DND-41 (cell line): ENCODE results near the gene LRRC9.

ENCODE experiments used
- ATAC-seq: fragments of 200-7000 bp; cut with Tn5 transposase; 3 replicates; pipeline ENCODE4 v1.9.1; 2021; ENCODE audit warnings: low read depth; ENCODE audit not compliant: insufficient read depth
- DNase-seq: peaks from one replicate; pipeline ENCODE4 v3.0.0-alpha.2; 2020
- H2AFZ ChIP-seq: 2 replicates; pipeline ENCODE4 v1.6.0; 2012; ENCODE audit warnings: low read depth, low read length
- H3K27ac ChIP-seq: 2 replicates; pipeline ENCODE4 v1.5.1; 2012; ENCODE audit warnings: low read length, inconsistent platforms
- H3K27me3 ChIP-seq: fragments of 200-600 bp; sonication (generic); 2 replicates; pipeline ENCODE4 v1.6.0; 2012; ENCODE audit warnings: low read length, mild to moderate bottlenecking, inconsistent platforms; ENCODE audit not compliant: insufficient read depth, poor library complexity
- H3K36me3 ChIP-seq: 2 replicates; pipeline ENCODE4 v1.5.1; 2012; ENCODE audit warnings: low read length, inconsistent platforms; ENCODE audit not compliant: insufficient read depth
- H3K4me1 ChIP-seq: 2 replicates; pipeline ENCODE4 v1.5.1; 2012; ENCODE audit warnings: mild to moderate bottlenecking, low read length; ENCODE audit not compliant: insufficient read depth
- H3K4me2 ChIP-seq: 2 replicates; pipeline ENCODE4 v1.6.0; 2012; ENCODE audit warnings: mild to moderate bottlenecking, moderate library complexity, low read length, inconsistent platforms; ENCODE audit not compliant: insufficient read depth
- H3K4me3 ChIP-seq, 2 experiments: fragments of 200-600 bp in 1 of 2; shearing (Covaris generic) in 1 of 2; 2 replicates each; pipeline ENCODE4 v1.5.1; 2012 to 2016; ENCODE audit warnings: inconsistent platforms in 2 of 2, low read length in 2 of 2, mild to moderate bottlenecking in 2 of 2, low read depth in 1 of 2, moderate library complexity in 1 of 2
- H3K79me2 ChIP-seq: 2 replicates; pipeline ENCODE4 v1.6.0; 2012; ENCODE audit warnings: low read length, inconsistent platforms; ENCODE audit not compliant: insufficient read depth
- H3K9ac ChIP-seq: 2 replicates; pipeline ENCODE4 v1.6.0; 2012; ENCODE audit warnings: low read depth, mild to moderate bottlenecking, inconsistent platforms, low read length, moderate library complexity
- H3K9me3 ChIP-seq: 2 replicates; pipeline ENCODE4 v1.5.1; 2012; ENCODE audit warnings: low read length, moderate library complexity, mild to moderate bottlenecking, inconsistent platforms; ENCODE audit not compliant: insufficient read depth, severe bottlenecking
- H4K20me1 ChIP-seq: 2 replicates; pipeline ENCODE4 v1.6.0; 2012; ENCODE audit warnings: low read length; ENCODE audit not compliant: insufficient read depth
- EZH2 ChIP-seq: IDR thresholded peaks from 3 replicates; pipeline ENCODE4 v1.6.1; 2012; ENCODE audit warnings: borderline replicate concordance, low read depth, mild to moderate bottlenecking, moderate library complexity, low read length, inconsistent platforms; ENCODE audit not compliant: severe bottlenecking
- TF ChIP-seq, protein P1 (sequence below): IDR thresholded peaks from 2 replicates; pipeline ENCODE4 v1.5.1; 2012; ENCODE audit warnings: borderline replicate concordance, low read length, moderate library complexity, mild to moderate bottlenecking; ENCODE audit not compliant: poor library complexity, severe bottlenecking; ENCODE audit errors: extremely low read depth

Gene LRRC9

DNA sequence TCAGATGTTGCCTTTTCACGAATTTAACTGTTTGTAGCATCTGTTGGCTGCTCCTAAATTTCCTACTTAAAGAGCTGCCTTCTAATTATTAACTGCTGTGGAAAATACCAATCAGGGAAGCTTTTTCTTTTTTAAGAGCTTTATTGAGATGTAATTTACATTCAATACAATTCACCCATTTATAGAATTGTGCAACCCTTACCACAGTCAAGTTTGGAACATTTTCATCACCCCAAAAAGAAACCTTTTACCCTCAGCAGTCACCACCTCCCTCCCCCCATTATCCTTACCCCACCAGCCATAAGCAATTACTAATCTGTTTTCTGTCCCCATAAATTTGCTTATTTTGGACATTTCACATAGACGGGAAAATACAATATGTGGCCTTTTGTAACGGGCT, 173.1 kb downstream of the LRRC9 start:
- peaks cover 61% of the 10 kb centered on the region for H3K79me2 ChIP-seq
- H2AFZ ChIP-seq, result peak overlapping the region; percentile 92; the same call in 1 of the 2 replicates
- peaks cover 12% of the 10 kb centered on the region; the same call in 1 of the 2 replicates for H4K20me1 ChIP-seq
- no peaks in the 10 kb centered on the region for H3K9me3 ChIP-seq
- H3K4me3 ChIP-seq, result peak overlapping the region; percentile 78 to 82
- peak overlapping the region; percentile 100 for H3K27ac ChIP-seq
- peak overlapping the region; percentile 87 for H3K9ac ChIP-seq
- peaks cover 41% of the 10 kb centered on the region for H3K4me1 ChIP-seq
- DNase-seq, result no peak
- TF ChIP-seq EZH2, result no peak
- TF ChIP-seq, protein P1, sequence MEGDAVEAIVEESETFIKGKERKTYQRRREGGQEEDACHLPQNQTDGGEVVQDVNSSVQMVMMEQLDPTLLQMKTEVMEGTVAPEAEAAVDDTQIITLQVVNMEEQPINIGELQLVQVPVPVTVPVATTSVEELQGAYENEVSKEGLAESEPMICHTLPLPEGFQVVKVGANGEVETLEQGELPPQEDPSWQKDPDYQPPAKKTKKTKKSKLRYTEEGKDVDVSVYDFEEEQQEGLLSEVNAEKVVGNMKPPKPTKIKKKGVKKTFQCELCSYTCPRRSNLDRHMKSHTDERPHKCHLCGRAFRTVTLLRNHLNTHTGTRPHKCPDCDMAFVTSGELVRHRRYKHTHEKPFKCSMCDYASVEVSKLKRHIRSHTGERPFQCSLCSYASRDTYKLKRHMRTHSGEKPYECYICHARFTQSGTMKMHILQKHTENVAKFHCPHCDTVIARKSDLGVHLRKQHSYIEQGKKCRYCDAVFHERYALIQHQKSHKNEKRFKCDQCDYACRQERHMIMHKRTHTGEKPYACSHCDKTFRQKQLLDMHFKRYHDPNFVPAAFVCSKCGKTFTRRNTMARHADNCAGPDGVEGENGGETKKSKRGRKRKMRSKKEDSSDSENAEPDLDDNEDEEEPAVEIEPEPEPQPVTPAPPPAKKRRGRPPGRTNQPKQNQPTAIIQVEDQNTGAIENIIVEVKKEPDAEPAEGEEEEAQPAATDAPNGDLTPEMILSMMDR, result no peak
- peak overlapping the region; percentile 65 for H3K4me2 ChIP-seq
- H3K27me3 ChIP-seq, result no peaks in the 10 kb centered on the region
- peaks cover 21% of the 10 kb centered on the region for H3K36me3 ChIP-seq
- ATAC-seq, result no peak

DNA sequence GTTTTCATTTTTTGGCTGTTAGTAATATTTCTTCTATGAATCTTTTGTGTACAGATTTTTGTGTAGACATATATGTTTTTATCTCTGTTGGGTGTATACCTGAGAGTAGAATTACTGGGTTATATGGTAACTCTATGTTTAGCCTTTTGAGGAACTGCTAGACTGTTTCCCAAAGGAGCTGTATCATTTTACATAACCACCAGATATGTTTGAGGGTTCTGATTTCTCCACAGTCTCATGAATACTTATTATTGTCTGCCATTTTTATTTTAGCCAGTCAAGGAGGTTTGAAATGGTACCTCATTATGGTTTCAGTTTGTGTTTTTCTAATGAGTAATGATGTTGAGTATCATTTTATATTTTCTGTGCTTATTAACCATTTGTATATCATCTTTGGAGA, 173.7 kb downstream of the LRRC9 start:
- Histone ChIP-seq H3K9me3 (no peaks in the 10 kb centered on the region), H3K4me3 (peak overlapping the region; percentile 78 to 82), H3K9ac (peak overlapping the region; percentile 87), H3K27ac (peak overlapping the region; percentile 100), H3K4me2 (peak overlapping the region; percentile 65), H3K27me3 (no peaks in the 10 kb centered on the region), H3K79me2 (peaks cover 66% of the 10 kb centered on the region), H3K4me1 (peaks cover 41% of the 10 kb centered on the region), H4K20me1 (peaks cover 16% of the 10 kb centered on the region; the same call in 1 of the 2 replicates), H2AFZ (peak overlapping the region; percentile 4; the same call in 1 of the 2 replicates), H3K36me3 (peaks cover 24% of the 10 kb centered on the region)
- DNase-seq, result no peak
- ATAC-seq, result no peak
- TF ChIP-seq, protein P1, result no peak
- no peak for TF ChIP-seq EZH2

DNA sequence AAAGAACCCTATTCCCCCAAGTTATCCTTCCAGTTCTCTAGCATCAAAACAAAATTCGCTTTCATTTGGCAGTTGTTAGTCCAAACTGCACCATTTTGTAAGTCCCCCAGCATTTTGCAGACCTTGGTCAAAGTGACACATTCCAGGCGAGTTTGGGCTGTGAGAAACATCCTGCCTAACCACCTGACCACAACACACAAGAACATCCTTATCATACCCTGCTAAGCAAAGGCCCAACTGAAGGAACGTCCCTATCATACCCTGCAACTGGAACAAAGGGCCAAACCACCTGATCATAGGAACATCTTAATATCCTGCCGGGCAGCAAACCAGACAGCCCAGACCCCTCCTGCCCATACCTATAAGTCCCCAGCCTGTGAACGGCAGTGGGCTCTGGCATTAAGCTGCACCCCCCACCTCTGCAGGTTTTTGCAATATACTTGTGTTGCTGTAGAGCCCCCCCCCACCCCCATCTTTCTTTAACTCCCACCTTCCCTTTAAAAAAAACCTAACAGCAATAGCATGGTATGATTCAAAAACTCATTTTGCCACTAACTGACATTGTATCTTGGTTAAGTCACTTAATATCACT, 174.5 kb downstream of the LRRC9 start:
- Histone ChIP-seq H3K27ac (peak overlapping the region; percentile 59), H3K4me2 (peak overlapping the region; percentile 65), H4K20me1 (peaks cover 16% of the 10 kb centered on the region; the same call in 1 of the 2 replicates), H3K4me1 (peaks cover 41% of the 10 kb centered on the region), H3K9ac (peak overlapping the region; percentile 9), H3K4me3 (peak overlapping the region in 1 of 2 experiments; percentile 82; a peak in 2 of 4 replicates), H3K27me3 (no peaks in the 10 kb centered on the region), H3K36me3 (peaks cover 24% of the 10 kb centered on the region), H3K79me2 (peaks cover 73% of the 10 kb centered on the region), H2AFZ (no peak overlapping the region), H3K9me3 (no peaks in the 10 kb centered on the region)
- DNase-seq (peak; percentile 43), ATAC-seq (no peak)
- TF ChIP-seq EZH2, result no peak
- TF ChIP-seq, protein P1, result no peak
